Thymus (tissue), 11 donors: Measurements from ENCODE around the gene UBE2V1. TPM values are rescaled to one million over a fixed set of nuclear protein-coding genes. Genes with fewer than 3 reads are reported as not detected.

Source experiments
- DNase-seq, 9 donors: peaks; one replicate each; pipeline ENCODE4 v3.0.0-alpha.2; 2013; ENCODE audit warnings: low spot score in 9 of 9, low read depth in 6 of 9, missing footprints in 1 of 9
- H3K27ac ChIP-seq, 2 donors: one replicate each; pipeline ENCODE4 v1.5.1; 2013; ENCODE audit warnings: control low read depth in 1 of 2, low read depth in 1 of 2, low read length in 1 of 2, mild to moderate bottlenecking in 1 of 2, moderate library complexity in 1 of 2
- H3K27me3 ChIP-seq, 2 donors: one replicate each; pipeline ENCODE4 v1.5.1; 2013; ENCODE audit warnings: low read length in 1 of 2; ENCODE audit not compliant: control insufficient read depth in 2 of 2, insufficient read depth in 1 of 2
- H3K36me3 ChIP-seq, 2 donors: one replicate each; pipeline ENCODE4 v1.5.1; 2013; ENCODE audit warnings: low read length in 1 of 2, mild to moderate bottlenecking in 1 of 2, moderate library complexity in 1 of 2; ENCODE audit not compliant: control insufficient read depth in 2 of 2, insufficient read depth in 2 of 2
- H3K4me1 ChIP-seq, 2 donors: one replicate each; pipeline ENCODE4 v1.5.1; 2013; ENCODE audit warnings: low read length in 2 of 2; ENCODE audit not compliant: control insufficient read depth in 2 of 2, insufficient read depth in 2 of 2
- H3K4me3 ChIP-seq, 2 donors: one replicate each; pipeline ENCODE4 v1.5.1; 2013; ENCODE audit warnings: low read length in 2 of 2, control low read depth in 1 of 2, mild to moderate bottlenecking in 1 of 2
- H3K9me3 ChIP-seq, 2 donors: one replicate each; pipeline ENCODE4 v1.5.1; 2013; ENCODE audit warnings: low read length in 1 of 2, mild to moderate bottlenecking in 1 of 2; ENCODE audit not compliant: control insufficient read depth in 2 of 2, insufficient read depth in 1 of 2
- whole genome bisulfite sequencing: extraction: QIAGEN DNeasy Blood & Tissue Kit; methylation state at CpG from one replicate; pipeline ENCODE4 v1.1.7; 2013; 5-methylcytosine and 5-hydroxymethylcytosine counted together
- polyA plus RNA-seq: library from polyadenylated mRNA; stranded (reverse); fragments of 200-250 nt; gene quantifications from one replicate; pipeline ENCODE4 v1.2.3, GENCODE V29; 2013
- total RNA-seq: library from RNA; stranded (reverse); fragments of 120-200 nt; gene quantifications from one replicate; pipeline ENCODE4 v1.2.4, GENCODE V29; 2013
- donor health status: healthy.

The UBE2V1 gene
- total and polyA plus RNA-seq, 2 donors: 33.8 to 81.3 TPM

GRCh38 chr20:50122763-50123162 is 9.8 kb upstream of the UBE2V1 start:
- Histone ChIP-seq H3K36me3 (peaks cover 32 to 39% of the 10 kb centered on the region in 2 donors), H3K4me1 (no peaks in the 10 kb centered on the region), H3K27me3 (no peaks in the 10 kb centered on the region), H3K9me3 (no peaks in the 10 kb centered on the region), H3K27ac (no peak overlapping the region), H3K4me3 (no peak overlapping the region)
- 90% methylated on average over 4 of the region's 4 CpGs for WGBS
- no peak for DNase-seq

- peaks cover 25 to 31% of the 10 kb centered on the region in 2 donors for H3K36me3 ChIP-seq
- H3K4me1 ChIP-seq: no peaks in the 10 kb centered on the region
- WGBS: 97% methylated on average over 4 of the region's 4 CpGs
- H3K4me3 ChIP-seq: no peak overlapping the region
- H3K27ac ChIP-seq: no peak overlapping the region
- DNase-seq: no peak
- H3K9me3 ChIP-seq: no peaks in the 10 kb centered on the region
- H3K27me3 ChIP-seq: no peaks in the 10 kb centered on the region
These were observed 8.9 kb upstream of the UBE2V1 start for GRCh38 chr20:50121858-50122271.

GRCh38 chr20:50120935-50121693 is 8.2 kb upstream of the UBE2V1 start:
- DNase-seq: peak in 5 of 9 donors; percentile 27 to 74 (median 51)
- 64% methylated on average over 9 of the region's 9 CpGs for WGBS

GRCh38 chr20:50118203-50118602 is 5.3 kb upstream of the UBE2V1 start:
- H3K9me3 ChIP-seq: no peaks in the 10 kb centered on the region
- H3K4me1 ChIP-seq: peaks cover 17 to 25% of the 10 kb centered on the region in 2 donors
- DNase-seq: no peak
- H3K4me3 ChIP-seq: no peak overlapping the region
- WGBS: 93% methylated on average over 2 of the region's 2 CpGs
- no peak overlapping the region for H3K27ac ChIP-seq
- no peaks in the 10 kb centered on the region for H3K27me3 ChIP-seq
- no peaks in the 10 kb centered on the region for H3K36me3 ChIP-seq

More at GRCh38 chr20:50120935-50121693, 8.2 kb upstream of the UBE2V1 start:
- H3K4me3 ChIP-seq: no peak overlapping the region
- H3K27ac ChIP-seq: no peak overlapping the region
- H3K4me1 ChIP-seq: peaks cover 3 to 4% of the 10 kb centered on the region in 2 donors
- H3K9me3 ChIP-seq: no peaks in the 10 kb centered on the region
- H3K36me3 ChIP-seq: peaks cover 20 to 23% of the 10 kb centered on the region in 2 donors
- no peaks in the 10 kb centered on the region for H3K27me3 ChIP-seq

- Histone ChIP-seq H3K27ac (peak overlapping the region in 1 of 2 donors; percentile 67), H3K36me3 (no peaks in the 10 kb centered on the region), H3K9me3 (no peaks in the 10 kb centered on the region), H3K4me3 (peak overlapping the region; percentile 64 to 72), H3K27me3 (no peaks in the 10 kb centered on the region), H3K4me1 (peaks cover 24 to 34% of the 10 kb centered on the region in 2 donors)
- WGBS: 92% methylated on average over 19 of the region's 19 CpGs
- no peak for DNase-seq
These were observed 3.5 kb upstream of the UBE2V1 start for GRCh38 chr20:50116368-50116999.

- Histone ChIP-seq H3K9me3 (no peaks in the 10 kb centered on the region), H3K36me3 (no peaks in the 10 kb centered on the region), H3K4me1 (peaks cover 28 to 41% of the 10 kb centered on the region in 2 donors), H3K27ac (peak overlapping the region; percentile 67 to 68), H3K27me3 (no peaks in the 10 kb centered on the region), H3K4me3 (peak overlapping the region; percentile 64 to 72)
- under 1% methylated on average over 24 of the region's 24 CpGs for WGBS
- DNase-seq: peak; percentile 82 to 96 (median 92)
These were observed 2.8 kb upstream of the UBE2V1 start for GRCh38 chr20:50115591-50116367.

- Histone ChIP-seq H3K9me3 (no peaks in the 10 kb centered on the region), H3K4me3 (peak overlapping the region; percentile 64 to 72), H3K27me3 (no peaks in the 10 kb centered on the region), H3K27ac (peak overlapping the region; percentile 46 to 56), H3K36me3 (no peaks in the 10 kb centered on the region), H3K4me1 (peaks cover 35 to 48% of the 10 kb centered on the region in 2 donors)
- WGBS: 66% methylated on average over 6 of the region's 6 CpGs
- no peak for DNase-seq
These were observed 2.1 kb upstream of the UBE2V1 start for GRCh38 chr20:50115041-50115512.

- Histone ChIP-seq H3K9me3 (no peaks in the 10 kb centered on the region), H3K27ac (peak overlapping the region; percentile 96 to 99), H3K36me3 (peaks cover 0 to 3% of the 10 kb centered on the region in 2 donors), H3K4me3 (peak overlapping the region; percentile 79 to 94), H3K4me1 (peaks cover 37 to 51% of the 10 kb centered on the region in 2 donors), H3K27me3 (no peaks in the 10 kb centered on the region)
- peak in 1 of 9 donors; percentile 9 for DNase-seq
- 19% methylated on average over 11 of the region's 11 CpGs for WGBS
These were observed 672 bp upstream of the UBE2V1 start for GRCh38 chr20:50113420-50114224.
